Measurements from ENCODE around the gene PTPRN2. TPM values are rescaled to one million over a fixed set of nuclear protein-coding genes. Genes with fewer than 3 reads are reported as not detected.
"Not testable (repeated sequence)": the region's sequence is repeated elsewhere in the genome, so short reads cannot be mapped to it uniquely, and the experiment has no call there.

PTPRN2 gene
- total RNA-seq, 1 donor: 0.09 TPM

DNA sequence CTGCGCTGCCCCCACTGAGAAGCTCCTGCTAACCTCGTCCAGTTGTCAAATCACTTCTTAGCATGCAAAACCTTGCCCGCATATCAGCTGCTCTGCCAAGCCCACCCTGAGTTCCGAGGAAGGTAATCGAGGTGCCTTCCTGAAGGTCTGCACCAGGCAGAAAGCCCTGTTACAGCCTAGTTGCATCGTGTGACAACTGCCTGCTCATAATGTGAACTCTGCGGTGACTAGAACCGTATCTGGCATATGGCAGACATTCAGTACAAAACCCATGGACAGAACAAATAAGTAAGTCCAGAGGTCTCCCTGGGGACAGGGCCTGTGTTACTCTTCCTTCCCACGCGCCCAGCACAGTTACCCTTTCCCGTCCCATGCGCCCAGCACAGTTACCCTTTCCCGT is 856.5 kb downstream of the PTPRN2 start:
- no peak overlapping the region for H3K4me3 ChIP-seq (ENCODE audit: low read depth, low read length)
- no peak for DNase-seq (ENCODE audit: low read depth)
- TF ChIP-seq CTCF (IDR thresholded peaks at IDR 0.05; ENCODE audit: insufficient read depth, low read length): no peak

GRCh38 chr7:157730614-157731013 is 857.0 kb downstream of the PTPRN2 start:
- no peak overlapping the region for H3K4me3 ChIP-seq (ENCODE audit: low read depth, low read length)
- no peak for DNase-seq (ENCODE audit: low read depth)
- no peak for TF ChIP-seq CTCF (IDR thresholded peaks at IDR 0.05; ENCODE audit: insufficient read depth, low read length)

DNA sequence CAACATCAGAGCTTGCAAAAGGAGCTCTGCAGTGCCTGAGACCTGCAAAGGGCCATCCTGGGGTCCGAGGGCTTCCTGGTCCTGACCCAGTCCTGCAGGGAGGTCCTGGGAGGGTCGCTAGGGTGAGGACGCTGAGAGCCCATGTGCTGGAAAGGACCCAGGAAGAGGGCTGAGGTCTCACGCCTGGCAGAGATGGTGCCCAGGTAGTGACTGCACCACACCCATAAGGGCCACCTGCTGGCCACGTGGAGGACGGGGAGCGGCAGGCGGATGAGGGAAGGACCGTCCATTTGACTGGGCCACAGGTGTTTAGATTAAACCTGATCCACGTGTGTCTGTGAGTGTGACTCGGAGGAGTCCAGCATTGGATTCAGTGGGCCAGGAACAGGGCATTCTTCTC is 858.1 kb downstream of the PTPRN2 start:
- no peak overlapping the region for H3K4me3 ChIP-seq (ENCODE audit: low read depth, low read length)
- no peak for DNase-seq (ENCODE audit: low read depth)
- no peak for TF ChIP-seq CTCF (IDR thresholded peaks at IDR 0.05; ENCODE audit: insufficient read depth, low read length)

DNA sequence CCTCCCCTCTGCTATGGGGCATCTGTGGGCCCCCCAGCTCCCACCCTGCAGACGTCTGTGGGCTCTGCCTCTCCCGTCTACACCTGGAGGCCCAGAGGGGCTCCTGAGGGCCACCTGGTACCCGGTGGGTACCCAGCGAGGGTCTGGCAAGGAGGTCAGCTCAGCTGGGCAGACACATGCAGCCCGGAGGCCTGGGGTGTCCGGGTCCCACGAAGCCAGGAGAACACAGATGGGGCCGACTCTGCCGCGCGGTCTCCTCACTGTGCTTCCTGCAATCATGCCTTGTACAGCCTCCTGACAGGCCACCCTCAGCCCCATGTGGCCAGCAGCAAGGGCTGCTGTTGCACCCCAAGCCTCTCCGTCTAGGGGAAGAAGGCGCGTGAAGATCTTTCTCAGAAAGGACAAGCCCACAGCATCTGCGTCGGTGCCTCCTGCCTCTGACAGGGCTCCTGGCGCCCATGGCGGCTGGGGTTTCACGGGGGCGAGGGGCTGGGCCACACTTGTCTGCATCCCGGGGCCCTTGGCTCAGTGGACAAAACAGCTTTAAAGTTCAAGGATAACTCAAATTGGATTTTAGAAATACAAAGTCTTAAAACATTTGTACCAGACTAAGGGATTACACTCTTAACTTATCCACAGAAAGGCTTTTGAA is 859.5 kb downstream of the PTPRN2 start:
- no peak overlapping the region for H3K4me3 ChIP-seq (ENCODE audit: low read depth, low read length)
- DNase-seq (ENCODE audit: low read depth): no peak
- no peak for TF ChIP-seq CTCF (IDR thresholded peaks at IDR 0.05; ENCODE audit: insufficient read depth, low read length)

GRCh38 chr7:157726764-157727163 is 860.9 kb downstream of the PTPRN2 start:
- TF ChIP-seq CTCF (IDR thresholded peaks at IDR 0.05; ENCODE audit: insufficient read depth, low read length): no peak
- DNase-seq (ENCODE audit: low read depth): no peak

DNA sequence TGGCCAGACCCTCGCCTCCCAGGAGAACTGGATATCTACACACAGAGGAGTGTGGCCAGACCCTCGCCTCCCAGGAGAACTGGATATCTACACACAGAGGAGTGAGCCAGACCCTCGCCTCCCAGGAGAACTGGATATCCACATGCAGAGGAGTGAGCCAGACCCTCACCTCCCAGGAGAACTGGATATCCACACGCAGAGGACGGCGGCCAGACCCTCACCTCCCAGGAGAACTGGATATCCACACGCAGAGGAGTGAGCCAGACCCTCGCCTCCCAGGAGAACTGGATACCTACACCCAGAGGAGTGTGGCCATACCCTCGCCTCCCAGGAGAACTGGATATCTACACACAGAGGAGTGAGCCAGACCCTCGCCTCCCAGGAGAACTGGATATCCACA is 862.3 kb downstream of the PTPRN2 start:
- H3K4me3 ChIP-seq (ENCODE audit: low read depth, low read length); DNase-seq (ENCODE audit: low read depth): not testable (repeated sequence)

More at GRCh38 chr7:157726764-157727163, 860.9 kb downstream of the PTPRN2 start:
- H3K4me3 ChIP-seq (ENCODE audit: low read depth, low read length): no peak overlapping the region

DNA sequence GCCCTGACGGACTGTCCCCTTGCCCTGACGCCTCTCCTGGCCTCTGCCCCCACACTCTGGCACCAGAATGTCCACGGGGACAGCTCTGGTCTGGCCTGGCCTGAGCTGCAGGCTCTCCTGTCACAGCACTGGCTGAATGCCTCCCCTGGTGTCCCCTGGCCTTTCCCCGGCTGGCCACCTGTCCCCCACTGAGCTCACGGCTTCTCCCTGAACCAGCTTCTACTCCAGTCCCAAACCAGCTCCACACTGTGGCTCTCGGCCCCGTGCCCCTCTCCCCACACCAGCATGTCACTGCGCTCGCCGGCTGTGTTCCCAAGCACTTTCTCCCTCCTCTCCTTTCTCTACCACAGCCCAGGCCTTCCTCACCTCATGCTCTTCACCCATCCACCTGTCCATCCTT is 864.4 kb downstream of the PTPRN2 start:
- H3K4me3 ChIP-seq (ENCODE audit: low read depth, low read length): no peak overlapping the region
- TF ChIP-seq CTCF (IDR thresholded peaks at IDR 0.05; ENCODE audit: insufficient read depth, low read length): no peak
- no peak for DNase-seq (ENCODE audit: low read depth)

Data from fibroblast of the aortic adventitia (primary cell).